ENCODE results near the gene GRK3.

DNA sequence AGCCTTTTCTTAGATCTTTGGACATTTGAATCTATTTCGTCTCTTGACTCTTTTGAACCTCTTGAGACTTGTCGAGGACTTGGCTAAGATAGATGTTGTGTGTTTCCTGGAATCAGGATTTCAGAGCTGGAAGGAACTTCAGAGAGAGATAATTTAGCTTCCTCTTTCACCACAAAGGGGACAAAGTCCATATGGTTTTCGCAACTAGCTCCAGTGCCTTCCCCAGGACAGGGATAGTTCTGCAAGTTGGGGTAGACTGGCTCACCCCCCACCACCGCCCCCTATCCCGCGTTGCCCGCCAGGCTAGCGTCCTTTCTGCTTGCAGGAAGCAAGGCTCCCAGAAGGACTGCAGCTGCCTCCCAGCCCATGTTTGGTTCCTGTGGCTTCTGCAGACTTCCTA lies 101.8 kb downstream of the GRK3 start:
- TF ChIP-seq, protein P1, sequence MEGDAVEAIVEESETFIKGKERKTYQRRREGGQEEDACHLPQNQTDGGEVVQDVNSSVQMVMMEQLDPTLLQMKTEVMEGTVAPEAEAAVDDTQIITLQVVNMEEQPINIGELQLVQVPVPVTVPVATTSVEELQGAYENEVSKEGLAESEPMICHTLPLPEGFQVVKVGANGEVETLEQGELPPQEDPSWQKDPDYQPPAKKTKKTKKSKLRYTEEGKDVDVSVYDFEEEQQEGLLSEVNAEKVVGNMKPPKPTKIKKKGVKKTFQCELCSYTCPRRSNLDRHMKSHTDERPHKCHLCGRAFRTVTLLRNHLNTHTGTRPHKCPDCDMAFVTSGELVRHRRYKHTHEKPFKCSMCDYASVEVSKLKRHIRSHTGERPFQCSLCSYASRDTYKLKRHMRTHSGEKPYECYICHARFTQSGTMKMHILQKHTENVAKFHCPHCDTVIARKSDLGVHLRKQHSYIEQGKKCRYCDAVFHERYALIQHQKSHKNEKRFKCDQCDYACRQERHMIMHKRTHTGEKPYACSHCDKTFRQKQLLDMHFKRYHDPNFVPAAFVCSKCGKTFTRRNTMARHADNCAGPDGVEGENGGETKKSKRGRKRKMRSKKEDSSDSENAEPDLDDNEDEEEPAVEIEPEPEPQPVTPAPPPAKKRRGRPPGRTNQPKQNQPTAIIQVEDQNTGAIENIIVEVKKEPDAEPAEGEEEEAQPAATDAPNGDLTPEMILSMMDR (conservative IDR thresholded peaks at IDR 0.05; ENCODE audit: low read depth, low read length), result no peak
- TF ChIP-seq EZH2 (IDR thresholded peaks at IDR 0.05; ENCODE audit: borderline replicate concordance, low read depth, low read length, poor library complexity, severe bottlenecking), result no peak

Measured in A673 (cell line).